Fibroblast of lung (primary cell): ENCODE results near the gene FSTL5. TPM values are rescaled to one million over a fixed set of nuclear protein-coding genes. Genes with fewer than 3 reads are reported as not detected.

Experiments
- DNase-seq, 2 donors: peaks; one replicate each; pipeline versions ENCODE4 v3.0.0 to v3.0.0-alpha.2; 2010; ENCODE audit warnings: low read depth in 2 of 2
- H2AFZ ChIP-seq: 2 replicates; pipeline ENCODE4 v1.5.1; 2012; ENCODE audit warnings: low read length, control low read depth, inconsistent platforms
- H3K27ac ChIP-seq: 2 replicates; pipeline ENCODE4 v1.5.1; 2011; ENCODE audit warnings: low read length, control low read depth; ENCODE audit not compliant: insufficient read depth
- H3K27me3 ChIP-seq: 2 replicates; pipeline ENCODE4 v1.5.1; 2011; ENCODE audit warnings: mild to moderate bottlenecking, low read length; ENCODE audit not compliant: control insufficient read depth, insufficient read depth
- H3K36me3 ChIP-seq: 2 replicates; pipeline ENCODE4 v1.5.1; 2011; ENCODE audit warnings: low read length; ENCODE audit not compliant: control insufficient read depth, insufficient read depth
- H3K4me1 ChIP-seq: 2 replicates; pipeline ENCODE4 v1.5.1; 2011; ENCODE audit warnings: low read length; ENCODE audit not compliant: control insufficient read depth, insufficient read depth; ENCODE audit errors: extremely low read depth
- H3K4me2 ChIP-seq: 2 replicates; pipeline ENCODE4 v1.5.1; 2011; ENCODE audit warnings: low read length, control low read depth; ENCODE audit not compliant: insufficient read depth; ENCODE audit errors: extremely low read depth
- H3K4me3 ChIP-seq, 4 experiments: fragments of 200-600 bp in 1 of 4; sonication (generic) in 1 of 4; replicated peaks in 1 of 4; 2 replicates each; pipeline ENCODE4 v1.5.1; 2011 to 2016; ENCODE audit warnings: low read length in 4 of 4, low read depth in 3 of 4, mild to moderate bottlenecking in 3 of 4, control low read depth in 2 of 4, inconsistent platforms in 1 of 4, mixed read lengths in 1 of 4; ENCODE audit not compliant: insufficient read depth in 1 of 4; ENCODE audit errors: control extremely low read depth in 1 of 4
- H3K79me2 ChIP-seq: 2 replicates; pipeline ENCODE4 v1.5.1; 2012; ENCODE audit warnings: mild to moderate bottlenecking, low read length, inconsistent platforms; ENCODE audit not compliant: control insufficient read depth, insufficient read depth
- H3K9ac ChIP-seq: 2 replicates; pipeline ENCODE4 v1.5.1; 2011; ENCODE audit warnings: mild to moderate bottlenecking, low read length, control low read depth; ENCODE audit not compliant: insufficient read depth
- H3K9me3 ChIP-seq: 2 replicates; pipeline ENCODE4 v1.5.1; 2012; ENCODE audit warnings: low read depth, low read length; ENCODE audit not compliant: control insufficient read depth, insufficient read depth
- H4K20me1 ChIP-seq: 2 replicates; pipeline ENCODE4 v1.5.1; 2011; ENCODE audit warnings: low read length; ENCODE audit not compliant: control insufficient read depth, insufficient read depth; ENCODE audit errors: extremely low read depth
- CTCF ChIP-seq, 2 donors: IDR thresholded peaks in 1 of 2; conservative IDR thresholded peaks in 1 of 2; 1 replicate in 1 of 2; 2 replicates in 1 of 2; pipeline ENCODE4 v1.5.1; 2011 to 2012; ENCODE audit warnings: low read length in 2 of 2, control low read depth in 1 of 2, inconsistent platforms in 1 of 2, low read depth in 1 of 2, mild to moderate bottlenecking in 1 of 2
- EZH2 ChIP-seq: IDR thresholded peaks from 2 replicates; pipeline ENCODE4 v1.5.1; 2012; ENCODE audit warnings: low read length, control low read depth, mild to moderate bottlenecking; ENCODE audit errors: missing control alignments
- polyA plus RNA-seq, 2 donors: library from polyadenylated mRNA; depleted of rRNA in 1 of 2; stranded (reverse) in 1 of 2; unstranded in 1 of 2; fragments of >200 nt; gene quantifications; 2 replicates each; pipeline ENCODE4 v1.2.1, GENCODE V29; 2011 to 2012; ENCODE audit warnings: missing spikeins in 1 of 2
- total RNA-seq: library from RNA; depleted of rRNA; stranded (reverse); fragments of >200 nt; gene quantifications from 2 replicates; pipeline ENCODE4 v1.2.1, GENCODE V29; 2014

Gene FSTL5
- total and polyA plus RNA-seq, 2 donors (not counting 1 experiment from before 2014, with no cell fraction given), result 0.11 to 0.33 TPM

GRCh38 chr4:161581262-161582230, 582.3 kb downstream of the FSTL5 start:
- DNase-seq, result peak; percentile 13 to 27

GRCh38 chr4:161577579-161578301, 586.1 kb downstream of the FSTL5 start:
- H3K27ac ChIP-seq, result no peak overlapping the region
- no peaks in the 10 kb centered on the region for H3K4me1 ChIP-seq
- H3K27me3 ChIP-seq, result no peaks in the 10 kb centered on the region
- H3K79me2 ChIP-seq, result no peaks in the 10 kb centered on the region
- no peak overlapping the region for H3K4me2 ChIP-seq
- no peaks in the 10 kb centered on the region for H4K20me1 ChIP-seq
- H3K9me3 ChIP-seq, result no peaks in the 10 kb centered on the region
- no peak overlapping the region for H3K9ac ChIP-seq
- H3K4me3 ChIP-seq, result peak overlapping the region in 1 of 4 experiments; percentile 21
- H2AFZ ChIP-seq, result no peak overlapping the region
- peak; percentile 60 to 80 for DNase-seq
- no peaks in the 10 kb centered on the region for H3K36me3 ChIP-seq
- TF ChIP-seq EZH2, result no peak
- TF ChIP-seq CTCF (conservative IDR thresholded peaks at IDR 0.05 in 1 of 2, IDR thresholded peaks at IDR 0.05 in 1 of 2; ENCODE audit: low read depth in 1 of 2, low read length in 2 of 2), result no peak

More at GRCh38 chr4:161581262-161582230, 582.3 kb downstream of the FSTL5 start:
- H3K36me3 ChIP-seq, result no peaks in the 10 kb centered on the region
- no peaks in the 10 kb centered on the region for H3K27me3 ChIP-seq
- TF ChIP-seq CTCF (conservative IDR thresholded peaks at IDR 0.05 in 1 of 2, IDR thresholded peaks at IDR 0.05 in 1 of 2; ENCODE audit: low read depth in 1 of 2, low read length in 2 of 2) (no peak), EZH2 (no peak)
- H3K79me2 ChIP-seq, result no peaks in the 10 kb centered on the region
- H3K4me3 ChIP-seq, result no peak overlapping the region
- H3K4me2 ChIP-seq, result no peak overlapping the region
- H3K27ac ChIP-seq, result no peak overlapping the region
- no peaks in the 10 kb centered on the region for H3K4me1 ChIP-seq
- no peak overlapping the region for H2AFZ ChIP-seq
- no peak overlapping the region for H3K9ac ChIP-seq
- H4K20me1 ChIP-seq, result no peaks in the 10 kb centered on the region
- no peaks in the 10 kb centered on the region for H3K9me3 ChIP-seq

- TF ChIP-seq CTCF (conservative IDR thresholded peaks at IDR 0.05 in 1 of 2, IDR thresholded peaks at IDR 0.05 in 1 of 2; ENCODE audit: low read depth in 1 of 2, low read length in 2 of 2), result no peak
- TF ChIP-seq EZH2, result no peak
- Histone ChIP-seq H3K4me2 (no peak overlapping the region), H3K36me3 (no peaks in the 10 kb centered on the region), H3K4me1 (no peaks in the 10 kb centered on the region), H3K27me3 (no peaks in the 10 kb centered on the region), H2AFZ (no peak overlapping the region), H3K9ac (no peak overlapping the region), H3K27ac (no peak overlapping the region), H3K4me3 (no peak overlapping the region), H4K20me1 (no peaks in the 10 kb centered on the region), H3K79me2 (no peaks in the 10 kb centered on the region), H3K9me3 (no peaks in the 10 kb centered on the region)
- peak in 1 of 2 donors; percentile 44 for DNase-seq
Observed at GRCh38 chr4:161573836-161574235, 590.0 kb downstream of the FSTL5 start.
